Kasumi-1 (cell line): Measurements from ENCODE around the gene CDADC1.
A peak's percentile ranks its signal among the peaks of the same experiment; 100 is the strongest.

Experiments used
- DNase-seq, 2 experiments: peaks; one replicate each; lab custom pipeline; 2025; lab: John Stamatoyannopoulos, UW

Gene CDADC1

GRCh38 chr13:49295244-49295643, 47.5 kb downstream of the CDADC1 start:
- no peak for DNase-seq

DNA sequence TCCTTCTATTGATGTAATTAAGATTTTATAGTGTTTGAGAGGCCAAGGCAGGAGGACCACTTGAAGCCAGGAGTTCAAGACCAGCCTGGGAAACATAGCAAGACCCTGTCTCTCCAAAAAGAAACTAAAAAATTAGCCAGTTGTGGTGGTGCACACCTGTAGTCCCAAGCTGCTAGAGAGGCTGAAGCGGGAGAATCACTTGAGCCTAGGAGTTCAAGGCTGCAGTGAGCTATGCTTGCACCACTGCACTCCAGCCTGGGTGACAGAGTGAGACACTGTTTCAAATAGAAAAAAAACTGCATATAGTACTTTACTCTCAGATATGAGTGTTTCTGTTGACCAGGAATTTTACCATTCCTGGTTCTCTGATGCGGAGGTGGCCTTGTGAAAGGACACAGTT, 48.9 kb downstream of the CDADC1 start:
- no peak for DNase-seq

DNA sequence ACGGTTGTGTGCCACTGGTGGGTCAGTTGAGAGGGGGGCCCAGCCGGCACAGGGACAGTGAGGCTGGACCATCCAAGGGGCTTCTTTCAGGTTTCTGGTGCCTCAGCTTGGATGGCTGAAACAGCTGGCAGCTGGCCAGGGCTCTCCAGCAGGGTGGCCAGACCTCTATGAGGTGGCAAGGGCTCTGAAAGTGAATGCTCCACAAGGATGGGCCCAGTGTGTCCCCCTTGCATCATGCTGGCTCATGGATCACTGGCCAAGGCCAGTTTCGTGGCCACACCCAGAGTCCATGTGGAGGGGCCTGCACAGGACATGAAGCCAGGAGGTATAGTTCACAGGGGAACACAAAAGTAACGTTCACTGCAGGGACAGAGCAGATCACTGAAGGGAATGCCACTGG, 49.6 kb downstream of the CDADC1 start:
- no peak for DNase-seq

DNA sequence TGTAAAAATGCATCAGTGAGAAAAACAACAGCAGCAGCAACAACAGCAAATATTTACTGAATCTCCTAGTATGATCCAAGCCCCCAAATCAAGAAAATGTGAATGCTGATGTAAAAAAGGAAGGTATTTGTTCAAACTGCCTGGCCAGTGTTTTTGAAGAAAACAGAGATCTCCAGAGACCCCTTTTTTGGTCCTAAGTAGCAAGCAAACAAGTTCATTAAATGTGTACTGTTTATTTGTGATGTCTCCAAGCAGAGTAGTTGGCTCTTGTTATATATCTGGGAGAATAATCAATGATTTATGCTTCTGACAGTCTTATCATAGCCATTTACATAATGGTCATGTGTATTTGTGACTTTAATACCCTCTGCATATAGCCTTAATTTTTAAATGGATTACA, 50.7 kb downstream of the CDADC1 start:
- no peak for DNase-seq

DNA sequence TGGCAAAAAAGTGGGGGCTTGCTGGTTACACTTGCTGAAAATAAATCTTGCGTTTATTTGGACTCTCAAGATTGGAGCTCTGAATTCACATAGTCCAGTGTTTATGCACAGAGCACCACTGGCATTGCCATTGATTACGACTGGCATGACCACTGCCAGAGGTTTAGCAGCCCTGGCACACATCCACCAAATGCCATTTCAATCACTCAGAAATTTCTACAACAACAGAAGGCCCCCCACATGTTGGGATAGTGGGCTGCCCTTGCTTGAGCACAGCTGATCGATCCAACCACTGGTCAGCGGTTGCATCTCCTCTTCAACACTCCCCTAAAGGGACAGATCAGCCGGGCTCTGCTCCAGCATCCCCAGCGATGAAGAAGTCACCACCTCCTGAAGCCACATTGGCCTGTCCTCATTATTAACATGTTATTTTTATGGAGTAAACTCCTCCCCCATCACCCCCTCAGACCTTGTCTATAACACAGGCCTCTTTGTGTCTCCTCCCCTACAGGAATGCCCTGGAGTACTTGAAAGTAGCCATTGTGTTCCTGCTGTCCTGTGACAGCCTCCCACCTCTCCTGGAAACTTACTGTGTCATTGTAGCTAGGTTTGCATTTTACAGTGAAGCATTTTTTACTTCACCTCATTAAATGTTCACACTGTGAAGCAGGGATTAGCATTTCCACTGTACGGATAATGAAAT, 51.3 kb downstream of the CDADC1 start:
- DNase-seq = no peak

GRCh38 chr13:49300276-49300675, 52.6 kb downstream of the CDADC1 start:
- no peak for DNase-seq

- DNase-seq = peak; percentile 90 to 92
Measured at GRCh38 chr13:49300739-49301589, 53.2 kb downstream of the CDADC1 start.

GRCh38 chr13:49302222-49302621, 54.5 kb downstream of the CDADC1 start:
- no peak for DNase-seq

DNA sequence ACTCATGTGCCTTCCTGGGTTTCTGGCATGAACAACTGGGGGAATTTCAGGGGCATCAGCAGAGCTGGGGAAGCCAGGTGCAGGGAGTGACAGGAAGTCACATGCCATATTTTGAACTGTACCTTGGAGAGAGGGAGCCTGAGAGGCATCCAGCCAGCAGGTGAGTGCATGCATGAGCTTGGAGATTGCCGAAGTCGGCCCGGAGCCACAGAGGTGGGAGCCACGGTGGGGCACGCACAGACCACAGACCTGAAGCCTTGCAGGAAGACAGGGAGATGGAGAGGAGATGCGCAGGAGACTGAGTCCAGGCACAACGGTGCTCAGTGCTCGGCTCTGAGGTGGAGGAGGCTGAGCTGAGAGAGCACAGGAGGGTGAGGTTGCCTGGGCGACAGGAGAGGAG, 55.1 kb downstream of the CDADC1 start:
- no peak for DNase-seq

DNA sequence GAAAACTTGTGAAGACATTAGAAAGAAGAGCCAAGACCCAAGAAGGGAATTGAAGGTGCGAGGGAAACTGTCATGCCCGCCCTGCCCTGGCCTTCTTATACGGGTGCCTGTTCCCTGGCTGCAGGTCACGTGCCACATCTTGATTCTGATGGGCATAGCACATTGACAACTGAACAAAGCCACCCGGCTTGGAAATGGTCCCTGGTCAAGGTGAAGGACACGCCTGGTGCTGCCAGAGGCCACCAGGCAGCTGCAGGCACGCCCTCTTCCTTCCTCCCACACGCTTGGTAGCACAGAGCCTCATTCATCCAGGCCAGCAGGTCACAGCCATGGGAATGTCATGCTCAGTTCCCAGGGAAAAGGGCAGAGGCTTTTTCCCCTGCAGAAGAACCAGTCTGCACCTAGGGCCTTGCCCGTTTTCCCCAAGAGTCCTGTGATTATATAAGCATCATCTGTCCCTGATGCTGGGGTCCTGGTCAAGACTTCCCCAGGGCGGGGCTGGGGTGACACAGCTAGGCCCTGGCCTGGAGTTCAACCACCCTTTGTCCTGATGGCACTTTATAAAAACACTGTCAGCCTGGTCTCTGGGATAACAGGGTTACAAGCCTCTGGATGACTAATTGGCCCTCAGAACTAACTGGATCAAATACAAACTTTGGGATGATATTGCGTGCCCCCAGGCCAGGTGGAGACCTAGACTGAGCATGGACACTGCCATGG, 56.0 kb downstream of the CDADC1 start:
- DNase-seq = no peak

- no peak for DNase-seq
Measured at GRCh38 chr13:49304356-49304755, 56.6 kb downstream of the CDADC1 start.

DNA sequence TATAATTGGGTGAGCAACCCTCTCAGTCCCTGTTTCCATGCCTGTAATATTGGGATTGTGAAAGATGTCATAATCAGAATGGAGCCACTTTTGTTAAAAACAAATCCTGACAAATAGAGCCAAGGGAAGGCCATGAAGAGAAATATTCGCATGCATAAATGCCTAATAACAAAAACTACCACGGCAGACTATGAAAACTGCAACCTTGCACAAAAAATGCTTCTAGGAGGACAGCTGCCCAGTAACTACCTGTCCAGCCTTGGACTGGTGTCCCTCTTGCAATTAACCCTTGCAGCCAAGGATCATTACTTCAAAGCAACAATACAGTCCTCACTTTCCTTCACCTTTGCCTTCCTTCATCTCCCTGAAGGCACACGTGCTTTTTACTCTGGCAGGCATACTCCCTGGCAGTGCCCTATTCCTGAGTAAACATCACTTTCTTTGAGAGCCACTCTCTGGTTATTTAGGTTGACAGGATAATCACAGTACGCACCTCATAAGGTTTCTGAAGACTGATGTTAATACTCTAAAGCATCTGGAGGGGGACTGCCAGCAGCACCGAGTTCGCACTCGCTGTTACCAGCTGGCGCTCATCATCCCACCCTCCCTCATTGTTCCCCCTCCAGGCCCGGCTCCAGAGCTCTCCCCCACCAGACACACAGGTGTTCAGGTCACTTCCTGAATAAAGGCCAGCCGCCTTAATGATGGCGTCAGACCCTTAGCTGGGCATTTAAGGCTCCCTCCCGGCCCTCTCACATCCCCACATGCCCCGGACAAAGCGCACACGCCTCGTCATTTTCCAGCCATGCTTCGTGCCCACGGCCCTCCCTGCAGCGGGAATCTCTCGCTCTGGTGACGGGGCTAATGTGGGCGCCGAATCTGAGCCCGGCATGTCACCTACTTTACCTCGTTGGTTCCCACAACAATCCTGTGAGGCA, 57.3 kb downstream of the CDADC1 start:
- DNase-seq = no peak

- DNase-seq = no peak
Measured at GRCh38 chr13:49305792-49306425, 58.2 kb downstream of the CDADC1 start.

DNA sequence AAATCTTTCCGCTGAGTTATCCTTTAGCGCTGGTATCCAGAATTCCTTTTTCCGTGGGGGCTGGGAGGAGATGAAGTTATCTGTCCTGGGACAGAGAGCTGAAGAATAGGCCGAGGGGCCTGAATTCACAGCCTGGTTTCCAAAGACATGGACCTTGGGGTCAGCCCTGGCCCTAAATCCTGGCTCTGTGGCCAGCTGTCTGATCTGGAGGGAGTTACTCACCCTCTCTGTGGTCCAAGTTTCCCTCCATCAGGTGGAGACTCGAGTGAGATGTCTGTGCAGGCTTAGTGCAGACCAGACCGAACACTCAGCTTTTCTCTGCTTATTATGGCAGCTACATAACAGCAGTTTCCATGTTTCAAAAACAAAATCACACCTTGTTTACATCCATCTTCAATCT, 59.6 kb downstream of the CDADC1 start:
- no peak for DNase-seq

DNA sequence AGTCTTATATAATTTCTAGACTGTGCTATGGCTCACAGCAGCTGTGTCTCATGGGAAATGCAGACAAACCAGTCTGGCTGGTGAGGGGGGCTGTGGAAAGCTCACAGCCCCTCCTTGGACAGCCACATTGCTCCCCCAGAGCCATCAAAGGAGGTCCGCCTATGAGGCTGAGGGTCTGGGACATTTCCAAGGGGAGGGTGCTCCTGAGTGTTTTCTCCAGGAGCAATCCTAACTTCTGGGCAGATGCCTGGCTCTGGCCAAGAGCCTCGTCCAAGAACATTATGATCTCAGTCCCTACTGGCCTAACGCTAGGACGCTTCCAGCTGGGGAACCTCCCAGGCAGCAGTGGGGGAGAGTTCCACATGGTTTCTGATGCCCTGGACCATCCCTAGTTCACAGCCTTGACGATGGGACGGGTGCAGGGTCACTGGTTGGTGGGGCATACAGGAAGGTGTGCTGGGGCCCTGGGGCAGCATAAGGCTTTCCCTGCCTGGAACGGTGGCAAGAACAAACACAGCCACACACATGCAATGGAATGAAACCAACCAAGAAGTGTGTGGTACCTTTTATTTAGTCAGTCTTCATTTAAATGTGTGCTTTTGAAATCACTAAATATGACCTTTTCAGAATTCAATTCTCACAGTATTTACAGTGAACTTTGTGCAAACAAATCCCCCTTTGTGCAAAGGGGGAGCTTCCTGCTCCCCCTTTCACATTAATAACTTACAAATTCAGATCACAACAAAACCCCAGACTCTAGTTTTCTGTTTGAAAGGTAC, 60.6 kb downstream of the CDADC1 start:
- DNase-seq = no peak

- no peak for DNase-seq
Measured at GRCh38 chr13:49308921-49309408, 61.2 kb downstream of the CDADC1 start.

DNA sequence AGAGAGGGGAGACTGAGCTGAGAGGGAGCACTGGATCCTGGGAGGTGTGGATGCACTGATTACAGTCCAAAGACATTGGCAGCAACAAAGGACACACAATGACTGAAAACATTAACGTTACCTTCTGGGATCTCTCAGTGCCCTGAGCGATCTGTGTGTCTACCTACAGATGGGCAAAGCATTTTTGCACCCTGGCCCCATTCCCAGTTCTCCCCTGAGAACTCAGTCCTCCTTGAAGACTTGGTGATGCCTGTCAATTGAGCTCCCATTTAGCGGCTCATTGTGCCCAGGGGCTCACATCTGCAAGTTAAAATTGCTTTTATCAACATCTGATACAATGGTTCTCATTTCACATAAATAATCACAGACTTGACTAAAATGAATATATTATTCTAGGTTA, 62.5 kb downstream of the CDADC1 start:
- DNase-seq = no peak

DNA sequence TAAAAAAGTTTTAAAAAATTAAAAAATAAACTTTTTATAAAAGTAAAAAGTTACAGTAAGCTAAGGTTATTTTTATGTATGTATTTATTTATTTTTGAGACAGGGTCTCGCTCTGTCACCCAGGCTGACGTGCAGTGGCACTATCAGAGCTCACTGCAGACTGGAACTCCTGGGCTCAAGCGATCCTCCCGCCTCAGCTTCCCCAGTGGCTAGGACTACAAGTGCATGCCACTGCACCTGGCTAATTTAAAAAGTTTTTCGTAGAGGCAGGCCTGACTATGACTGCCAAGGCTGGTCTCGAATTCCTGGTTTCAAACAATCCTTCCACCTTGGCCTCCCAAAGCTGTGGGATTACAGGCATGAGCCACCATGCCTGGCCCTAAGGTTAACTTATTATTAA, 64.1 kb downstream of the CDADC1 start:
- no peak for DNase-seq

DNA sequence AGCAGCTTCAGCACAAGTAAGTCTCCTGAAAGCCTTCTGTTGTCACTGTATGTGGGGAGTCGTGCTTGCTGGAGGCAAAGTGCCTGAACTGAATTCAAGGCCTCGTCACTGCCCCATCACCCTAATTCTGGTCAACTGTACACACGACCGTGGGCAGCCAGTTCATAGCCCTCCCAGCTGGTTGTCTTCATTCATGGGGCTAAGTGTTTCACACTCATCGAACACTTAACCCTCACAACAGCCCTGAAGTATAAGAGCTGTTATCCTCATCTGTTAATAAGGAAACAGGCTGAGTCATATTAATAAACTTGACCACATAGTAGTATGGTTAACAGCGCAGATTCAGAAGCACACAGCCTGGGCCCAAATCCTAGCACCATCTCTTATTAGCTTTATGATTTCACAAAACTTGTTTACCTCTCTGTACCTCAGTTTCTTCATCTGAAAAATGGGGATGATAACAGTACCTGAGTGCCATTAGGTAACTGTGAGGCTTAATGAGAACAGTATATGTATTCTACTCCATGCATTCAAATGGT, 66.7 kb downstream of the CDADC1 start:
- DNase-seq = no peak

- DNase-seq = no peak
Measured at GRCh38 chr13:49315036-49315565, 67.4 kb downstream of the CDADC1 start.
